Eye (tissue), 1 donor: ENCODE results near the gene MTIF2.
A peak's percentile ranks its signal among the peaks of the same experiment; 100 is the strongest.
"Not testable (repeated sequence)": the region's sequence is repeated elsewhere in the genome, so short reads cannot be mapped to it uniquely, and the experiment has no call there.

ENCODE experiments used
- DNase-seq: peaks from one replicate; pipeline ENCODE4 v3.0.0-alpha.2; 2015

MTIF2 gene

GRCh38 chr2:55268907-55269644 is at the start of gene MTIF2:
TSS of gene MTIF2 (minus strand) at chr2:55269231. CDS start at chr2:55263858, 5,373 bp downstream.
- peak; percentile 96 for DNase-seq

GRCh38 chr2:55314985-55315384 is 46.0 kb upstream of the MTIF2 start:
- DNase-seq = no peak

- DNase-seq = no peak
Observed at GRCh38 chr2:55311444-55311870, 42.4 kb upstream of the MTIF2 start.

GRCh38 chr2:55309446-55309845 is 40.4 kb upstream of the MTIF2 start:
- no peak for DNase-seq

GRCh38 chr2:55302241-55302640 is 33.2 kb upstream of the MTIF2 start:
- DNase-seq = no peak

GRCh38 chr2:55301277-55301676 is 32.2 kb upstream of the MTIF2 start:
- DNase-seq = no peak

GRCh38 chr2:55296393-55296792 is 27.4 kb upstream of the MTIF2 start:
- no peak for DNase-seq

- no peak for DNase-seq
Observed at GRCh38 chr2:55283083-55283482, 14.1 kb upstream of the MTIF2 start.

GRCh38 chr2:55282110-55282917 is 13.3 kb upstream of the MTIF2 start:
- DNase-seq = peak; percentile 90

GRCh38 chr2:55280851-55281546 is 12.0 kb upstream of the MTIF2 start:
- not testable (repeated sequence) for DNase-seq

- peak; percentile 7 for DNase-seq
Observed at GRCh38 chr2:55279859-55280424, 10.9 kb upstream of the MTIF2 start.

GRCh38 chr2:55279214-55279835 is 10.3 kb upstream of the MTIF2 start:
- peak; percentile 36 for DNase-seq

GRCh38 chr2:55277310-55277709 is 8.3 kb upstream of the MTIF2 start:
- no peak for DNase-seq

- not testable (repeated sequence) for DNase-seq
Observed at GRCh38 chr2:55274346-55274745, 5.3 kb upstream of the MTIF2 start.

GRCh38 chr2:55269645-55269990 is 587 bp upstream of the MTIF2 start:
- no peak for DNase-seq

GRCh38 chr2:55268288-55268906 is 634 bp downstream of the MTIF2 start:
- DNase-seq = no peak

GRCh38 chr2:55259586-55259985 is 9.4 kb downstream of the MTIF2 start:
- not testable (repeated sequence) for DNase-seq

GRCh38 chr2:55252832-55253231 is 16.2 kb downstream of the MTIF2 start:
- no peak for DNase-seq

GRCh38 chr2:55247025-55247424 is 22.0 kb downstream of the MTIF2 start:
- DNase-seq = no peak

GRCh38 chr2:55245411-55245810 is 23.6 kb downstream of the MTIF2 start:
- DNase-seq = no peak

- no peak for DNase-seq
Observed at GRCh38 chr2:55242617-55243016, 26.4 kb downstream of the MTIF2 start.

GRCh38 chr2:55241582-55241981 is 27.4 kb downstream of the MTIF2 start:
- DNase-seq = not testable (repeated sequence)
